MM.1S (cell line): ENCODE results near the gene TLR9.

Source experiments
- DNase-seq: peaks from one replicate; pipeline ENCODE4 v3.0.0-alpha.2; 2015
- H2AFZ ChIP-seq: fragments of 300-600 bp; sonication (generic); 2 replicates; pipeline ENCODE4 v1.6.0; 2016; ENCODE audit warnings: antibody characterized with exemption, low read length
- H3F3A ChIP-seq: fragments of 300-600 bp; sonication (generic); 2 replicates; pipeline ENCODE4 v1.6.1; 2016; ENCODE audit warnings: mild to moderate bottlenecking, antibody characterized with exemption, low read length, moderate library complexity, mixed read lengths; ENCODE audit not compliant: insufficient read depth
- H3K27ac ChIP-seq: fragments of 300-600 bp; sonication (generic); 2 replicates; pipeline ENCODE4 v1.5.1; 2016; ENCODE audit warnings: mild to moderate bottlenecking, low read length
- H3K27me3 ChIP-seq: fragments of 300-600 bp; sonication (generic); replicated peaks from 2 replicates; pipeline ENCODE4 v1.6.0; 2016; ENCODE audit warnings: low read length; ENCODE audit not compliant: insufficient read depth
- H3K36me3 ChIP-seq: fragments of 300-600 bp; sonication (generic); replicated peaks from 2 replicates; pipeline ENCODE4 v1.6.1; 2016; ENCODE audit warnings: mild to moderate bottlenecking, low read length, mixed read lengths; ENCODE audit not compliant: insufficient read depth
- H3K4me1 ChIP-seq: fragments of 300-600 bp; sonication (generic); 2 replicates; pipeline ENCODE4 v1.6.1; 2016; ENCODE audit warnings: low read length, mixed read lengths
- H3K4me2 ChIP-seq: fragments of 300-600 bp; sonication (generic); 2 replicates; pipeline ENCODE4 v1.6.0; 2016; ENCODE audit warnings: low read depth, low read length
- H3K4me3 ChIP-seq: fragments of 300-600 bp; sonication (generic); 2 replicates; pipeline ENCODE4 v1.5.1; 2016; ENCODE audit warnings: low read length, mixed read lengths
- H3K79me2 ChIP-seq: fragments of 300-600 bp; sonication (generic); 2 replicates; pipeline ENCODE4 v1.6.1; 2016; ENCODE audit warnings: mixed run types, low read length, mixed read lengths
- H3K9ac ChIP-seq: fragments of 300-600 bp; sonication (generic); 2 replicates; pipeline ENCODE4 v1.6.1; 2016; ENCODE audit warnings: low read length, mixed read lengths
- H3K9me2 ChIP-seq: fragments of 300-600 bp; sonication (generic); replicated peaks from 2 replicates; pipeline ENCODE4 v1.6.1; 2016; ENCODE audit warnings: mild to moderate bottlenecking, low read length, mixed read lengths; ENCODE audit not compliant: insufficient read depth
- H3K9me3 ChIP-seq: fragments of 300-600 bp; sonication (generic); replicated peaks from 2 replicates; pipeline ENCODE4 v1.6.1; 2016; ENCODE audit warnings: mild to moderate bottlenecking, low read length, mixed read lengths; ENCODE audit not compliant: insufficient read depth
- H4K20me1 ChIP-seq: fragments of 300-600 bp; sonication (generic); 2 replicates; pipeline ENCODE4 v1.6.1; 2016; ENCODE audit warnings: mild to moderate bottlenecking, low read length, moderate library complexity, mixed read lengths; ENCODE audit not compliant: insufficient read depth
- EZH2 ChIP-seq: fragments of 300-600 bp; sonication (generic); optimal IDR thresholded peaks from 2 replicates; pipeline ENCODE3; 2017; ENCODE audit warnings: low read depth, mild to moderate bottlenecking, antibody characterized with exemption, low read length, mixed read lengths
- EZH2phosphoT487 ChIP-seq: fragments of 300-600 bp; sonication (generic); IDR thresholded peaks from 2 replicates; pipeline ENCODE4 v1.6.1; 2018; ENCODE audit warnings: antibody characterized with exemption, low read length
- TF ChIP-seq, protein P1 (sequence below): fragments of 300-600 bp; sonication (generic); IDR thresholded peaks from 2 replicates; pipeline ENCODE4 v1.5.1; 2016; ENCODE audit warnings: antibody characterized with exemption, low read length, mixed read lengths

Gene TLR9

DNA sequence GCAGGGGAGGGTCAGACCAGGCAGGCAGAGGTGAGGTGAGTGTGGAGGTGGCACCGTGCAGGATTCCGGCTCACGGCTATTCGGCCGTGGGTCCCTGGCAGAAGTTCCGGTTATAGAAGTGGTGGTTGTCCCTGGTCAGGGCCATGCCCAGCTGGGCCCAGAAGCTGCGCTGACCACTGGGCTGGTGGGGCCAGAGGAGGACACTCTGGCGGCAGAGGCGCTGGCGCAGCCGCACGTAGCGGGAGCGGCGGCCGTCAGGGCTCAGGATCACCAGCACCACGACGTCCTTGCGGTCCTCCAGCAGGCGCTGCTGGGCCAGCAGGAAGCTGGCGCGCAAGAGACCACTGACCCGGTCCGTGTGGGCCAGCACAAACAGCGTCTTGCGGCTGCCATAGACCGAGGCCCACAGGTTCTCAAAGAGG, 4.3 kb downstream of the TLR9 start:
- no peak for DNase-seq
- Histone ChIP-seq H3K36me3 (no peaks in the 10 kb centered on the region), H3K9me3 (no peaks in the 10 kb centered on the region), H3F3A (peaks cover 2% of the 10 kb centered on the region; the same call in 1 of the 2 replicates), H3K9me2 (no peaks in the 10 kb centered on the region), H3K27me3 (no peaks in the 10 kb centered on the region), H3K4me1 (peaks cover 17% of the 10 kb centered on the region), H3K9ac (no peak overlapping the region), H4K20me1 (no peaks in the 10 kb centered on the region), H3K79me2 (no peaks in the 10 kb centered on the region), H3K4me3 (no peak overlapping the region), H3K4me2 (no peak overlapping the region), H3K27ac (no peak overlapping the region), H2AFZ (no peak overlapping the region)
- TF ChIP-seq EZH2phosphoT487 (no peak), EZH2 (no peak)
- TF ChIP-seq, protein P1, sequence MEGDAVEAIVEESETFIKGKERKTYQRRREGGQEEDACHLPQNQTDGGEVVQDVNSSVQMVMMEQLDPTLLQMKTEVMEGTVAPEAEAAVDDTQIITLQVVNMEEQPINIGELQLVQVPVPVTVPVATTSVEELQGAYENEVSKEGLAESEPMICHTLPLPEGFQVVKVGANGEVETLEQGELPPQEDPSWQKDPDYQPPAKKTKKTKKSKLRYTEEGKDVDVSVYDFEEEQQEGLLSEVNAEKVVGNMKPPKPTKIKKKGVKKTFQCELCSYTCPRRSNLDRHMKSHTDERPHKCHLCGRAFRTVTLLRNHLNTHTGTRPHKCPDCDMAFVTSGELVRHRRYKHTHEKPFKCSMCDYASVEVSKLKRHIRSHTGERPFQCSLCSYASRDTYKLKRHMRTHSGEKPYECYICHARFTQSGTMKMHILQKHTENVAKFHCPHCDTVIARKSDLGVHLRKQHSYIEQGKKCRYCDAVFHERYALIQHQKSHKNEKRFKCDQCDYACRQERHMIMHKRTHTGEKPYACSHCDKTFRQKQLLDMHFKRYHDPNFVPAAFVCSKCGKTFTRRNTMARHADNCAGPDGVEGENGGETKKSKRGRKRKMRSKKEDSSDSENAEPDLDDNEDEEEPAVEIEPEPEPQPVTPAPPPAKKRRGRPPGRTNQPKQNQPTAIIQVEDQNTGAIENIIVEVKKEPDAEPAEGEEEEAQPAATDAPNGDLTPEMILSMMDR = no peak

DNA sequence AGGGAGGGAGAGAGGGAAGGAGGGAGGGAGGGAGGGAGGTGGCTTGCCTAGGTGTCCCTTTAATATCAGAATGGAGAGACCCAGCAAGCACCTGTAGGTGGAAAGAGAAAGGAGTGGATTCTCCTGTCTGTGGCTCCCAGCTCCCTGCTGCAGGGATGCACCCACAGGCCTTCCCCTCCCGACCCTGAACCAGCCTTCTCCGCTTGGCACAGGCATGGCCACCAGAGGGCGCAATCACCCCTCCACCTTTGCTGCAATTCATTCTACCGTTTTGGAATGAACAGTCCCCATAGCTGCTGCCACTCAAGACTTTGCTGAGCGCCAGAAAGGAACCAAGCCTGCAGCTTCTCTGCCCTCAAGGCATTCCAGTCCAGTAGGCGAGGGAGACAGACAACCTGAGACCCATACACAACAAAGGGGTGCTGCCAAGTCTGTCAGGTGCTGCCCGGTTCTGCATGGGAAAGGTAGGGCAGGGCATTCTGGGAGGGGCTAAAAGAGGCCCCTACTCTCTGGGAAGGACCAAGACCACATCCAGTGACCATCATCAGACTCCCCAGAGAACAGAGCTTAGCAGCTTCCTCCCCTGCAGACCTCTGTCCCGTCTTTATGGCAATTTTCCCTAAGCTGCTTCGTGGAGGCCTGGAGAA, 4.9 kb downstream of the TLR9 start:
- Histone ChIP-seq H3K79me2 (no peaks in the 10 kb centered on the region), H3K27ac (no peak overlapping the region), H3K36me3 (no peaks in the 10 kb centered on the region), H3K4me3 (no peak overlapping the region), H3K27me3 (no peaks in the 10 kb centered on the region), H4K20me1 (no peaks in the 10 kb centered on the region), H3K9me3 (no peaks in the 10 kb centered on the region), H3K4me1 (peaks cover 11% of the 10 kb centered on the region), H2AFZ (0 out of 2 replicates have a peak overlapping the region, but pooled peaks have one; percentile 49), H3K9me2 (no peaks in the 10 kb centered on the region), H3F3A (peaks cover 2% of the 10 kb centered on the region; the same call in 1 of the 2 replicates), H3K9ac (no peak overlapping the region), H3K4me2 (no peak overlapping the region)
- TF ChIP-seq, protein P1 = peak; percentile 92
- TF ChIP-seq EZH2phosphoT487 = no peak
- peak; percentile 63 for DNase-seq

DNA sequence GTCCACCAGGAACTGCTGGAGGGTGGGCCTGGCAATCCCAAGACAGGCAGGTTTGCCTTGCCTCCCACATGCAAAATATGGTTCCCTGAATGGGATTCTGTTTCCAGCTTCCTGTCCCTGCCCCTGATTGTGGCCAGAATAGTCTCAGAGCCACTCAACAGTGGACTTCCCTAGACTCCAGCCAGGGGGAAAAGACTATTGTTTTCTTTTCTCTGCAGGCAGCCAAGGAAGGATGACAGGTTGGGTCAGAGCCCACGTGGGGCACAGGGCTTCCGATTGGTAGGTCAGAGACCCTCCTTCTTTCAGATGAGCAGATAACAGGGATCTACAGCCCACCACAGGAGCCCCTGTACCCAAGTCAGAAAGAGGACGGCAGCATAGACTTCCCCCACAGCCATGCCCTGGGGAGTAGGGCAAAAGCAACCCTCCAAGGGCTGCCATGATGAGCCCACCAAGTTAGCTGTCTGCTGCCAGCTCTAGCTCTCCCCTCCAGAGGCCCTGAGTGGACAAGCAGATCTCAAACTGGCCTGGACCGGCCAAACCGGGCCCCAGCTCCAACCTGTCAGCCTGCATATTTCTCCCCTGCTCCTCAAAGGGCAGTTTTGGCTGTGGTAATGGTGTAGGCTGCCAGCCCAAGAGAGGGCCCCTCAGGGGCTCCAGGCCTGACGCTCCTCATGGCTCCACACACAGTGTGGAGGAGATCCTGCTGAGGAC, 6.4 kb downstream of the TLR9 start:
- H4K20me1 ChIP-seq = no peaks in the 10 kb centered on the region

More for the DNA sequence above, 6.4 kb downstream of the TLR9 start:
- H3K4me1 ChIP-seq = peaks cover 8% of the 10 kb centered on the region; the same call in 1 of the 2 replicates
- no peaks in the 10 kb centered on the region for H3K9me3 ChIP-seq
- H3K79me2 ChIP-seq = no peaks in the 10 kb centered on the region
- no peak overlapping the region for H3K4me3 ChIP-seq
- H3K4me2 ChIP-seq = no peak overlapping the region
- DNase-seq = no peak
- no peaks in the 10 kb centered on the region for H3F3A ChIP-seq
- H3K9me2 ChIP-seq = no peaks in the 10 kb centered on the region
- H2AFZ ChIP-seq = no peak overlapping the region
- no peak for TF ChIP-seq EZH2phosphoT487
- no peak for TF ChIP-seq EZH2
- TF ChIP-seq, protein P1 = no peak
- no peaks in the 10 kb centered on the region for H3K27me3 ChIP-seq
- no peaks in the 10 kb centered on the region for H3K36me3 ChIP-seq
- H3K27ac ChIP-seq = no peak overlapping the region
- H3K9ac ChIP-seq = no peak overlapping the region
